ENCODE results near the gene COL9A1.

Gene COL9A1

DNA sequence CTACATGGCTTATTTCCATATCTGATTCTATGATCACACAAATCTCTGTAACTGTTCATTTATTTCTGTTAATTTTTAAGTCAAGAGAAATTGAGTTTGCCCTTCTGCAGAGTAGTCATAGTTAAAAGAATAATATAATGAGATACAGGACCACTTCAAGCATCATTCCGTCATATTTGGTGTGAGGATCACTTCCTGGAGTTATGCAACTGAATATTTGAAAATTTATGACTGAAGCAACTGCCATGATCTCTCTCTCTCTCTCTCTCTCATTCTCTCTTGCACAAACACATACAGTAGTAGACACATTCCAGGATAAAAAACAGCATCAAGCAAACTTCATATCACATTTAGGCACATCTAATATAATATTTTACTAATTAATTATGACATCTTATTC is 116.4 kb downstream of the COL9A1 start:
- no peak for DNase-seq
- in situ Hi-C loops (cut with HindIII; ENCODE audit: low pct_ligation_motif_present, low sequenced_read_pairs), result no loop called here
- TF ChIP-seq, protein P1, sequence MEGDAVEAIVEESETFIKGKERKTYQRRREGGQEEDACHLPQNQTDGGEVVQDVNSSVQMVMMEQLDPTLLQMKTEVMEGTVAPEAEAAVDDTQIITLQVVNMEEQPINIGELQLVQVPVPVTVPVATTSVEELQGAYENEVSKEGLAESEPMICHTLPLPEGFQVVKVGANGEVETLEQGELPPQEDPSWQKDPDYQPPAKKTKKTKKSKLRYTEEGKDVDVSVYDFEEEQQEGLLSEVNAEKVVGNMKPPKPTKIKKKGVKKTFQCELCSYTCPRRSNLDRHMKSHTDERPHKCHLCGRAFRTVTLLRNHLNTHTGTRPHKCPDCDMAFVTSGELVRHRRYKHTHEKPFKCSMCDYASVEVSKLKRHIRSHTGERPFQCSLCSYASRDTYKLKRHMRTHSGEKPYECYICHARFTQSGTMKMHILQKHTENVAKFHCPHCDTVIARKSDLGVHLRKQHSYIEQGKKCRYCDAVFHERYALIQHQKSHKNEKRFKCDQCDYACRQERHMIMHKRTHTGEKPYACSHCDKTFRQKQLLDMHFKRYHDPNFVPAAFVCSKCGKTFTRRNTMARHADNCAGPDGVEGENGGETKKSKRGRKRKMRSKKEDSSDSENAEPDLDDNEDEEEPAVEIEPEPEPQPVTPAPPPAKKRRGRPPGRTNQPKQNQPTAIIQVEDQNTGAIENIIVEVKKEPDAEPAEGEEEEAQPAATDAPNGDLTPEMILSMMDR (IDR thresholded peaks at IDR 0.05; ENCODE audit: low read depth, low read length, missing control alignments), result no peak
- Histone ChIP-seq H3K27me3 (replicated peaks) (no peaks in the 10 kb centered on the region), H3K4me3 (ENCODE audit: low read depth, low read length) (no peak overlapping the region), H3K27ac (no peak overlapping the region), H3K36me3 (replicated peaks) (no peaks in the 10 kb centered on the region)

- H3K27ac ChIP-seq, result no peak overlapping the region
- H3K36me3 ChIP-seq (replicated peaks), result no peaks in the 10 kb centered on the region
- H3K4me3 ChIP-seq (ENCODE audit: low read depth, low read length), result no peak overlapping the region
- no peak for DNase-seq
- TF ChIP-seq, protein P1 (IDR thresholded peaks at IDR 0.05; ENCODE audit: low read depth, low read length, missing control alignments), result no peak
- in situ Hi-C loops (cut with HindIII; ENCODE audit: low pct_ligation_motif_present, low sequenced_read_pairs), result no loop called here
- H3K27me3 ChIP-seq (replicated peaks), result no peaks in the 10 kb centered on the region
Measured at GRCh38 chr6:70184723-70185122, 118.2 kb downstream of the COL9A1 start.

GRCh38 chr6:70183538-70183937 is 119.3 kb downstream of the COL9A1 start:
- in situ Hi-C loops (cut with HindIII; ENCODE audit: low pct_ligation_motif_present, low sequenced_read_pairs), result no loop called here
- Histone ChIP-seq H3K27me3 (replicated peaks) (no peaks in the 10 kb centered on the region), H3K27ac (no peak overlapping the region), H3K4me3 (ENCODE audit: low read depth, low read length) (no peak overlapping the region), H3K36me3 (replicated peaks) (no peaks in the 10 kb centered on the region)
- TF ChIP-seq, protein P1 (IDR thresholded peaks at IDR 0.05; ENCODE audit: low read depth, low read length, missing control alignments), result no peak
- DNase-seq, result no peak

- TF ChIP-seq, protein P1 (IDR thresholded peaks at IDR 0.05; ENCODE audit: low read depth, low read length, missing control alignments), result no peak
- no peak overlapping the region for H3K4me3 ChIP-seq (ENCODE audit: low read depth, low read length)
- no peak for DNase-seq
- no peak overlapping the region for H3K27ac ChIP-seq
- no peaks in the 10 kb centered on the region for H3K36me3 ChIP-seq (replicated peaks)
- H3K27me3 ChIP-seq (replicated peaks), result no peaks in the 10 kb centered on the region
- in situ Hi-C loops (cut with HindIII; ENCODE audit: low pct_ligation_motif_present, low sequenced_read_pairs), result no loop called here
Measured at GRCh38 chr6:70180901-70181599, 121.8 kb downstream of the COL9A1 start.

GRCh38 chr6:70180183-70180900 is 122.5 kb downstream of the COL9A1 start:
- no peak overlapping the region for H3K4me3 ChIP-seq (ENCODE audit: low read depth, low read length)
- DNase-seq, result no peak
- no peaks in the 10 kb centered on the region for H3K27me3 ChIP-seq (replicated peaks)
- no peak overlapping the region for H3K27ac ChIP-seq
- TF ChIP-seq, protein P1 (IDR thresholded peaks at IDR 0.05; ENCODE audit: low read depth, low read length, missing control alignments), result no peak
- no peaks in the 10 kb centered on the region for H3K36me3 ChIP-seq (replicated peaks)
- in situ Hi-C loops (cut with HindIII; ENCODE audit: low pct_ligation_motif_present, low sequenced_read_pairs), result no loop called here

Measured in brain microvascular endothelial cell (primary cell).